Progenitor cell of endocrine pancreas (in vitro differentiated cells): ENCODE results near the gene PCDHGB3. TPM values are rescaled to one million over a fixed set of nuclear protein-coding genes. Genes with fewer than 3 reads are reported as not detected.

Source experiments
- DNase-seq: peaks from one replicate; pipeline ENCODE4 v3.0.0; 2021; ENCODE audit warnings: low spot score; ENCODE audit not compliant: unreplicated experiment
- H3K27ac Mint-ChIP-seq: 2 replicates; pipeline ENCODE4 v1.8.0; 2021; ENCODE audit warnings: mild to moderate bottlenecking, moderate library complexity, mixed read lengths
- H3K27me3 Mint-ChIP-seq: 2 replicates; pipeline ENCODE4 v1.8.0; 2021; ENCODE audit warnings: mixed read lengths
- H3K36me3 Mint-ChIP-seq: 2 replicates; pipeline ENCODE4 v1.8.0; 2022; ENCODE audit warnings: mixed read lengths; ENCODE audit not compliant: insufficient read depth
- H3K4me1 Mint-ChIP-seq: 2 replicates; pipeline ENCODE4 v1.8.0; 2021; ENCODE audit warnings: low read depth, mixed read lengths
- H3K4me3 Mint-ChIP-seq: 2 replicates; pipeline ENCODE4 v1.8.0; 2021; ENCODE audit warnings: low read depth, mild to moderate bottlenecking, moderate library complexity, mixed read lengths
- H3K9me3 Mint-ChIP-seq: 2 replicates; pipeline ENCODE4 v1.8.0; 2021; ENCODE audit warnings: low read depth, mixed read lengths
- CTCF ChIP-seq: fragments of 200-600 bp; sonication (generic); IDR thresholded peaks from one replicate; pipeline ENCODE4 v1.5.0; 2021; ENCODE audit warnings: antibody characterized with exemption, mild to moderate bottlenecking; ENCODE audit not compliant: unreplicated experiment
- total RNA-seq: library from RNA; stranded (reverse); gene quantifications from 2 replicates; pipeline ENCODE4 v1.2.1, GENCODE V29; 2021

The PCDHGB3 gene
- total RNA-seq, 1 donor from 2014 or later: 0.60 TPM

- H3K9me3 Mint-ChIP-seq: peaks cover 47% of the 10 kb centered on the region
Observed at GRCh38 chr5:141356133-141356532, 13.9 kb upstream of the PCDHGB3 start.

GRCh38 chr5:141356950-141357349 is 13.1 kb upstream of the PCDHGB3 start:
- Mint-ChIP-seq H3K4me1 (no peaks in the 10 kb centered on the region), H3K27ac (no peak overlapping the region), H3K36me3 (peaks cover 21% of the 10 kb centered on the region), H3K9me3 (peaks cover 50% of the 10 kb centered on the region), H3K4me3 (no peak overlapping the region), H3K27me3 (no peaks in the 10 kb centered on the region)
- no peak for DNase-seq
- TF ChIP-seq CTCF: no peak

More at GRCh38 chr5:141356133-141356532, 13.9 kb upstream of the PCDHGB3 start:
- Mint-ChIP-seq H3K36me3 (peaks cover 19% of the 10 kb centered on the region), H3K4me1 (no peaks in the 10 kb centered on the region), H3K27me3 (no peaks in the 10 kb centered on the region), H3K27ac (no peak overlapping the region), H3K4me3 (no peak overlapping the region)
- TF ChIP-seq CTCF: no peak
- DNase-seq: no peak

GRCh38 chr5:141359790-141360426 is 10.1 kb upstream of the PCDHGB3 start, which contains the start of gene PCDHGB2:
PCDHGB2 (plus strand) TSS chr5:141359994; CDS start chr5:141360136, 142 bp downstream.
- no peak for DNase-seq
- no peak for TF ChIP-seq CTCF
- H3K4me1 Mint-ChIP-seq: no peaks in the 10 kb centered on the region
- no peaks in the 10 kb centered on the region for H3K27me3 Mint-ChIP-seq
- no peak within 1 kb of the TSS for H3K4me3 Mint-ChIP-seq
- peaks cover 56% of the 10 kb centered on the region for H3K9me3 Mint-ChIP-seq
- peaks cover 22% of the 10 kb centered on the region for H3K36me3 Mint-ChIP-seq
- no peak within 1 kb of the TSS for H3K27ac Mint-ChIP-seq

- DNase-seq: no peak
- H3K4me3 Mint-ChIP-seq: no peak overlapping the region
- H3K36me3 Mint-ChIP-seq: peaks cover 25% of the 10 kb centered on the region
- TF ChIP-seq CTCF: no peak
- H3K27me3 Mint-ChIP-seq: no peaks in the 10 kb centered on the region
- H3K4me1 Mint-ChIP-seq: no peaks in the 10 kb centered on the region
- no peak overlapping the region for H3K27ac Mint-ChIP-seq
- H3K9me3 Mint-ChIP-seq: peaks cover 60% of the 10 kb centered on the region
Observed at GRCh38 chr5:141360685-141361084, 9.4 kb upstream of the PCDHGB3 start.

GRCh38 chr5:141362719-141363118 is 7.3 kb upstream of the PCDHGB3 start:
- Mint-ChIP-seq H3K9me3 (peaks cover 51% of the 10 kb centered on the region), H3K36me3 (peaks cover 20% of the 10 kb centered on the region), H3K4me3 (no peak overlapping the region), H3K27ac (no peak overlapping the region), H3K4me1 (no peaks in the 10 kb centered on the region), H3K27me3 (no peaks in the 10 kb centered on the region)
- no peak for TF ChIP-seq CTCF
- DNase-seq: no peak
